Heart right ventricle (tissue), 16 donors: Measurements from ENCODE around the gene CFAP58. TPM values are rescaled to one million over a fixed set of nuclear protein-coding genes. Genes with fewer than 3 reads are reported as not detected.

Experiments used
- ATAC-seq, 8 donors: fragments of 200-7000 bp; cut with Tn5 transposase; one replicate each; pipeline ENCODE4 v1.9.1; 2020; ENCODE audit warnings: mild to moderate bottlenecking in 8 of 8, moderate library complexity in 8 of 8, moderate number of reproducible peaks in 1 of 8
- DNase-seq, 2 donors: peaks; one replicate each; pipeline ENCODE4 v3.0.0-alpha.2; 2020
- H3K27ac ChIP-seq, 10 donors: fragments of 200-600 bp; sonication (generic) in 2 of 10; one replicate each; pipeline versions ENCODE4 v1.5.0 to v1.8.0; 2020 to 2022; ENCODE audit warnings: mild to moderate bottlenecking in 3 of 10
- H3K27me3 ChIP-seq, 7 donors: fragments of 200-600 bp; one replicate each; pipeline ENCODE4 v1.8.0; 2021 to 2022; ENCODE audit warnings: mild to moderate bottlenecking in 2 of 7
- H3K36me3 ChIP-seq, 9 donors: fragments of 200-600 bp; sonication (generic) in 1 of 9; one replicate each; pipeline versions ENCODE4 v1.5.0 to v1.8.0; 2020 to 2022; ENCODE audit warnings: mild to moderate bottlenecking in 2 of 9
- H3K4me1 ChIP-seq, 9 donors: fragments of 200-600 bp; sonication (generic) in 1 of 9; one replicate each; pipeline versions ENCODE4 v1.5.0 to v1.8.0; 2020 to 2022; ENCODE audit warnings: mild to moderate bottlenecking in 4 of 9
- H3K4me3 ChIP-seq, 10 donors: fragments of 200-600 bp; sonication (generic) in 2 of 10; one replicate each; pipeline versions ENCODE4 v1.5.0 to v1.8.0; 2020 to 2022; ENCODE audit warnings: mild to moderate bottlenecking in 7 of 10, moderate library complexity in 2 of 10
- H3K9me3 ChIP-seq, 11 donors: fragments of 200-600 bp in 10 of 11; sonication (generic) in 2 of 11; one replicate each; pipeline versions ENCODE4 v1.5.0 to v1.8.0; 2013 to 2022; ENCODE audit warnings: mild to moderate bottlenecking in 2 of 11, control low read depth in 1 of 11, moderate library complexity in 1 of 11
- CTCF ChIP-seq, 9 donors: fragments of 200-600 bp; sonication (generic) in 2 of 9; IDR thresholded peaks; one replicate each; pipeline versions ENCODE4 v1.5.0 to v1.8.0; 2021 to 2022; ENCODE audit warnings: antibody characterized with exemption in 9 of 9, mild to moderate bottlenecking in 5 of 9, moderate library complexity in 1 of 9
- WGBS, 2 donors: extraction: QIAGEN DNeasy Blood & Tissue Kit; methylation state at CpG; one replicate each; pipeline ENCODE4 v1.1.7; 2013; ENCODE audit warnings: inconsistent platforms in 1 of 2; 5-methylcytosine and 5-hydroxymethylcytosine counted together
- intact Hi-C, 10 donors: fragments of 100-400 bp; cut with DNase I; formaldehyde crosslinking; loops; one replicate each; pipeline versions ENCODE4 v1.11.1 to v1.14.2; 2022
- polyA plus RNA-seq, 2 donors: library from polyadenylated mRNA; stranded (reverse); fragments of 200-250 nt; gene quantifications; one replicate each; pipeline ENCODE4 v1.2.3, GENCODE V29; 2013
- total RNA-seq, 10 donors: library from RNA; stranded (reverse); fragmentation: NEBNext Ultra II Directional in 3 of 10; extraction: Animal tissue kit (Norgen Biotek cat#: 25700) in 3 of 10; gene quantifications; one replicate each; pipeline versions ENCODE4 v1.2.1 to v1.2.4, GENCODE V29; 2021 to 2023
- donor health status: Arrhythmogenic right ventricular cardiomyopathy.
- donor health status: ischemic (EF 13 %, LVEDD 7.1; RV severe dilation, severe dysfunction).
- donor health status: healthy with polysubstance abuse.
- donor health status: DM: no; HTN: yes; CAD: no.
- donor health status: DM: no; HTN: no; CAD: no.
- donor health status: ischemic (EF 25% LVEDD 6.9; RV normal size, moderate dysfunction).
- donor health status: ischemic (EF 25% LVEDD 5.7; RV mildly dilated, moderate dysfunction).
- donor health status: healthy.
- donor health status: DM: yes; HTN: yes; CAD: no.
- donor health status: Ischemic cardiomyopathy.
- donor health status: ischemic (EF 35%, LVEDD 5.7; RV mildly dilated, moderate dysfunction).
- donor health status: nonischemic (EF 11% LVEDD 7.7; RV severe dilation, severe dysfunction).
- donor health status: DM: yes; HTN: yes; CAD: no.
- donor health status: PGD.
- donor health status: ischemic (EF 29% LVEDD 5.4; RV normal size, mild dysfunction).
- donor health status: nonischemic (EF 23%, LVEDD 6.1; RV moderate dilation, normal function).

Gene CFAP58
- total and polyA plus RNA-seq, 12 donors, result 0.58 to 5.8 (median 3.0) TPM

- Histone ChIP-seq H3K9me3 (no peaks in the 10 kb centered on the region), H3K36me3 (no peaks in the 10 kb centered on the region), H3K4me3 (peak overlapping the region in 1 of 10 donors; percentile 3), H3K4me1 (peaks cover 0 to 66% (median 20%) of the 10 kb centered on the region in 9 donors), H3K27ac (peak overlapping the region in 3 of 10 donors; percentile 5 to 90 (median 7)), H3K27me3 (no peaks in the 10 kb centered on the region)
- intact Hi-C loops, result loop anchor here in 3 of 10 donors (1.0 to 2.0 kb wide), 2 partner anchors 48 to 61 kb away; no protein-coding TSS in a partner anchor
- TF ChIP-seq CTCF (IDR thresholded peaks at IDR 0.05), result no peak
- ATAC-seq (no peak), DNase-seq (no peak)
- WGBS, 2 donors, result 86 to 88% methylated on average over 1 of the region's 1 CpG
Observed at GRCh38 chr10:104351919-104352318, 1.7 kb upstream of the CFAP58 start.

- Histone ChIP-seq H3K36me3 (no peaks in the 10 kb centered on the region), H3K27ac (no peak overlapping the region), H3K9me3 (peaks cover 0 to 6% (median 0%) of the 10 kb centered on the region in 11 donors), H3K4me1 (peaks cover 0 to 3% (median 0%) of the 10 kb centered on the region in 9 donors), H3K27me3 (no peaks in the 10 kb centered on the region), H3K4me3 (no peak overlapping the region)
- ATAC-seq (no peak), DNase-seq (no peak)
- TF ChIP-seq CTCF (IDR thresholded peaks at IDR 0.05), result no peak
- intact Hi-C loops, result no loop called here
- WGBS, 2 donors, result 73 to 74% methylated on average over 2 of the region's 2 CpGs
Observed at GRCh38 chr10:104359811-104360210, 6.2 kb downstream of the CFAP58 start.

- intact Hi-C loops, result no loop called here
- no peaks in the 10 kb centered on the region for H3K4me1 ChIP-seq
- H3K27me3 ChIP-seq, result peaks cover 0 to 5% (median 0%) of the 10 kb centered on the region in 7 donors
- H3K36me3 ChIP-seq, result peaks cover 0 to 22% (median 0%) of the 10 kb centered on the region in 9 donors
- DNase-seq, result no peak
- WGBS, 2 donors, result 74 to 77% methylated on average over 8 of the region's 8 CpGs
- TF ChIP-seq CTCF (IDR thresholded peaks at IDR 0.05), result no peak
- H3K27ac ChIP-seq, result no peak overlapping the region
- H3K9me3 ChIP-seq, result peaks cover 0 to 12% (median 0%) of the 10 kb centered on the region in 11 donors
- ATAC-seq, result no peak
- H3K4me3 ChIP-seq, result no peak overlapping the region
Observed at GRCh38 chr10:104367904-104368303, 14.3 kb downstream of the CFAP58 start.

- Histone ChIP-seq H3K36me3 (peaks cover 0 to 22% (median 0%) of the 10 kb centered on the region in 9 donors), H3K27me3 (peaks cover 0 to 5% (median 0%) of the 10 kb centered on the region in 7 donors), H3K9me3 (peaks cover 0 to 12% (median 0%) of the 10 kb centered on the region in 11 donors), H3K4me1 (no peaks in the 10 kb centered on the region), H3K4me3 (no peak overlapping the region), H3K27ac (no peak overlapping the region)
- ATAC-seq, result no peak
- TF ChIP-seq CTCF (IDR thresholded peaks at IDR 0.05), result no peak
- intact Hi-C loops, result no loop called here
- no peak for DNase-seq
- 55 to 56% methylated on average over 2 of the region's 2 CpGs for WGBS, 2 donors
Observed at GRCh38 chr10:104368381-104368780, 14.7 kb downstream of the CFAP58 start.
